K562 (cell line): ENCODE data around the gene NEDD4. TPM values are rescaled to one million over a fixed set of nuclear protein-coding genes. Genes with fewer than 3 reads are reported as not detected.

Experiments used
- ATAC-seq: fragments of 200-7000 bp; cut with Tn5 transposase; 3 replicates; pipeline ENCODE4 v1.9.1; 2020; ENCODE audit warnings: moderate library complexity
- BruUV-seq: library from RNA; stranded (reverse); fragments of 400-500 nt; replicated peaks from 2 replicates; lab custom pipeline; 2021; lab: Mats Ljungman, UMichigan
- CTCF ChIA-PET: fragments of 300-600 bp; formaldehyde crosslinking; extraction: SDS; loops from one replicate; lab custom pipeline; 2021; ENCODE audit warnings: low intra/inter-chr PET ratio; lab: Yijun Ruan, JAX
- POLR2A ChIA-PET: fragments of 300-600, 350-650 bp; sonication (Branson Sonifier 250); formaldehyde crosslinking; extraction: SDS; loops from one replicate; lab custom pipeline; 2021; ENCODE audit warnings: antibody characterized with exemption, inconsistent platforms; lab: Yijun Ruan, JAX
- DNase-seq, 4 experiments: peaks; one replicate each; pipeline versions ENCODE4 v3.0.0 to v3.0.0-alpha.2; 2011 to 2018; ENCODE audit warnings: low spot score in 3 of 4, mixed read lengths in 3 of 4; ENCODE audit errors: extremely low read depth in 1 of 4
- FAIRE-seq: peaks from 2 replicates; lab custom pipeline; 2011; peaks lifted over from hg19 to GRCh38; lab: Jason Lieb, UNC
- H2AFZ ChIP-seq: 2 replicates; pipeline ENCODE4 v1.6.0; 2011; ENCODE audit warnings: low read depth, low read length, control low read depth, inconsistent platforms
- H3K27ac ChIP-seq: fragments of 200-600 bp; 3 replicates; pipeline ENCODE4 v1.8.0; 2011; ENCODE audit warnings: low read depth, mild to moderate bottlenecking, control low read depth, inconsistent platforms, low read length, moderate library complexity, mixed read lengths; ENCODE audit errors: extremely low read depth
- H3K27me3 ChIP-seq, 2 experiments: fragments of 300-600 bp in 1 of 2; 2 replicates in 1 of 2; 3 replicates in 1 of 2; pipeline versions ENCODE4 v1.6.0 to v1.8.0; 2011; ENCODE audit warnings: inconsistent platforms in 2 of 2, low read length in 2 of 2, mild to moderate bottlenecking in 1 of 2, mixed read lengths in 1 of 2, moderate library complexity in 1 of 2; ENCODE audit not compliant: control insufficient read depth in 2 of 2, insufficient read depth in 2 of 2
- H3K36me3 ChIP-seq: fragments of 300-600 bp; 3 replicates; pipeline ENCODE4 v1.8.0; 2011; ENCODE audit warnings: mild to moderate bottlenecking, low read length, inconsistent platforms; ENCODE audit not compliant: control insufficient read depth, insufficient read depth
- H3K4me1 ChIP-seq, 2 experiments: fragments of 200-600 bp in 1 of 2; replicated peaks in 1 of 2; 2 replicates in 1 of 2; 3 replicates in 1 of 2; pipeline versions ENCODE4 v1.5.1 to v1.8.0; 2011; ENCODE audit warnings: inconsistent platforms in 2 of 2, low read length in 2 of 2, mild to moderate bottlenecking in 1 of 2, mixed read lengths in 1 of 2, moderate library complexity in 1 of 2; ENCODE audit not compliant: control insufficient read depth in 2 of 2, insufficient read depth in 2 of 2
- H3K4me2 ChIP-seq: 2 replicates; pipeline ENCODE4 v1.6.1; 2011; ENCODE audit warnings: low read length, control low read depth, inconsistent platforms, mixed read lengths; ENCODE audit not compliant: insufficient read depth
- H3K4me3 ChIP-seq: fragments of 200-600 bp; sonication (generic), shearing (Covaris generic); 2 replicates; pipeline ENCODE4 v1.5.1; 2016; ENCODE audit warnings: control low read depth, inconsistent platforms
- H3K79me2 ChIP-seq: fragments of 200-600 bp; 3 replicates; pipeline ENCODE4 v1.8.0; 2011; ENCODE audit warnings: low read length, inconsistent platforms; ENCODE audit not compliant: control insufficient read depth, insufficient read depth
- H3K9ac ChIP-seq, 2 experiments: 2 replicates each; pipeline versions ENCODE4 v1.6.0 to v1.6.1; 2011; ENCODE audit warnings: low read depth in 2 of 2, low read length in 2 of 2, control low read depth in 1 of 2, inconsistent platforms in 1 of 2, mild to moderate bottlenecking in 1 of 2, mixed read lengths in 1 of 2; ENCODE audit not compliant: insufficient read depth in 1 of 2
- H3K9me1 ChIP-seq: one replicate; pipeline ENCODE4 v1.6.0; 2011; ENCODE audit warnings: inconsistent platforms, mild to moderate bottlenecking, low read length, moderate library complexity; ENCODE audit not compliant: control insufficient read depth, insufficient read depth
- H3K9me3 ChIP-seq: replicated peaks from 2 replicates; pipeline ENCODE4 v1.5.1; 2011; ENCODE audit warnings: low read depth, low read length, inconsistent platforms; ENCODE audit not compliant: control insufficient read depth, insufficient read depth
- H4K20me1 ChIP-seq: replicated peaks from 2 replicates; pipeline ENCODE4 v1.6.1; 2011; ENCODE audit warnings: low read length, inconsistent platforms, mixed read lengths; ENCODE audit not compliant: control insufficient read depth, insufficient read depth
- C11orf30 ChIP-seq: fragments of 450-650 bp; IDR thresholded peaks from 2 replicates; pipeline ENCODE4 v1.6.1; 2016; ENCODE audit warnings: low read depth, mild to moderate bottlenecking
- CAMTA2 ChIP-seq: fragments of 250-450 bp; sonication (Bioruptor Pico); conservative IDR thresholded peaks from 2 replicates; pipeline ENCODE4 v1.5.1; 2022
- CUX1 ChIP-seq: fragments of 200-800 bp; sonication (Bioruptor generic); IDR thresholded peaks from 2 replicates; pipeline ENCODE4 v1.6.1; 2016; ENCODE audit warnings: missing genetic modification characterization, missing compliant biosample characterization
- HMBOX1 ChIP-seq: sonication (generic); IDR thresholded peaks from 2 replicates; pipeline ENCODE4 v1.6.1; 2016
- JUND ChIP-seq, 2 experiments: IDR thresholded peaks; 2 replicates in 1 of 2; 3 replicates in 1 of 2; pipeline ENCODE4 v1.6.1; 2011; ENCODE audit warnings: borderline replicate concordance in 2 of 2, low read depth in 2 of 2, low read length in 2 of 2, improper control_type of control experiment in 1 of 2, missing biosample characterization in 1 of 2, missing genetic modification characterization in 1 of 2, missing genetic modification reagents in 1 of 2
- MEIS2 ChIP-seq: fragments of 450-650 bp; IDR thresholded peaks from 2 replicates; pipeline ENCODE4 v1.6.1; 2014; ENCODE audit warnings: mild to moderate bottlenecking; ENCODE audit not compliant: partially characterized antibody
- PBX2 ChIP-seq, 2 experiments: IDR thresholded peaks in 1 of 2; conservative IDR thresholded peaks in 1 of 2; 2 replicates each; pipeline ENCODE4 v1.6.1; 2016; ENCODE audit warnings: low read depth in 2 of 2, mild to moderate bottlenecking in 1 of 2, missing compliant biosample characterization in 1 of 2, missing genetic modification characterization in 1 of 2, moderate library complexity in 1 of 2
- UBTF ChIP-seq, 2 experiments: IDR thresholded peaks; 2 replicates each; pipeline ENCODE4 v1.6.1; 2012; ENCODE audit warnings: improper control_type of control experiment in 2 of 2, low read depth in 2 of 2, low read length in 2 of 2, borderline replicate concordance in 1 of 2
- WGBS: fragments of 100-300 bp; shearing (Covaris generic); methylation state at CpG from one replicate; pipeline ENCODE4 v1.1.6; 2016; ENCODE audit warnings: low coverage, mixed read lengths; ENCODE audit not compliant: insufficient coverage; ENCODE audit errors: missing lambda C conversion rate; 5-methylcytosine and 5-hydroxymethylcytosine counted together
- in situ Hi-C: fragments of 300-500 bp; cut with MboI; formaldehyde crosslinking; loops from 4 replicates; pipeline ENCODE4 v1.15.0; 2018; ENCODE audit warnings: inconsistent platforms, mixed read lengths
- intact Hi-C: fragments of 100-400 bp; cut with micrococcal nuclease; formaldehyde crosslinking; loops from 2 replicates; pipeline ENCODE4 v1.14.2; 2022
- polyA plus RNA-seq, 8 experiments: library from polyadenylated mRNA; depleted of rRNA in 4 of 8; stranded (reverse) in 5 of 8; unstranded in 3 of 8; fragments of >200 nt; fragmentation: Nextera tagmentation in 2 of 8; fragmentation: Illumina TruSeq in 1 of 8; extraction: Ambion mirVana in 2 of 8; extraction: Trizol in 1 of 8; gene quantifications; 2 replicates each; pipeline versions ENCODE4 v1.2.1 to v1.2.3, GENCODE V29; 2011 to 2014; ENCODE audit warnings: inconsistent platforms in 1 of 8, missing spikeins in 1 of 8
- total RNA-seq, 7 experiments: library from RNA; depleted of rRNA in 6 of 7; stranded (reverse); fragments of >200 nt in 6 of 7; fragmentation: Illumina TruSeq in 2 of 7; extraction: Trizol in 2 of 7; gene quantifications; 2 replicates each; pipeline versions ENCODE4 v1.2.1 to v1.2.3, GENCODE V29; 2011 to 2021; ENCODE audit warnings: low replicate concordance in 1 of 7

NEDD4 gene
- total and polyA plus RNA-seq, 9 of the 15 experiments (the other 6 are each of a cell fraction or from before 2014, with no cell fraction given): 7.2 to 23.7 (median 17.3) TPM

- Histone ChIP-seq H3K79me2 (no peaks in the 10 kb centered on the region), H3K9me1 (no peaks in the 10 kb centered on the region), H3K27me3 (no peaks in the 10 kb centered on the region; a peak in 1 of 5 replicates), H3K9me3 (no peaks in the 10 kb centered on the region; the same call in none of the 2 replicates), H4K20me1 (no peaks in the 10 kb centered on the region), H3K9ac (no peak overlapping the region), H3K4me3 (no peak overlapping the region), H3K4me1 (peaks cover 0 to 5% of the 10 kb centered on the region in 2 experiments; a peak in 1 of 5 replicates), H2AFZ (peak overlapping the region; percentile 59), H3K4me2 (peak overlapping the region; percentile 43; the same call in 1 of the 2 replicates), H3K36me3 (no peaks in the 10 kb centered on the region), H3K27ac (no peak overlapping the region)
- intact Hi-C loops (no loop called here), in situ Hi-C loops (no loop called here)
- ChIA-PET POLR2A (interaction anchor here (1.0 to 1.4 kb wide), 2 partner anchors 14 to 22 kb away, joined by 3 read pairs; no protein-coding TSS in a partner anchor), CTCF (no interaction called here)
- no peak for DNase-seq
- no peak; the same call in 2 of the 3 replicates for ATAC-seq
- BruUV-seq: no TSS peak
- FAIRE-seq: no peak
- 10% methylated on average over 5 of the region's 5 CpGs for WGBS
- 0 out of 2 replicates have a peak, but pooled peaks have one; percentile 60 for TF ChIP-seq CUX1
- no peak for TF ChIP-seq CAMTA2 (CRISPR knock-in tag)
- TF ChIP-seq UBTF (IDR thresholded peaks at IDR 0.05; ENCODE audit: borderline replicate concordance in 1 of 2, low read depth in 2 of 2, low read length in 2 of 2): no peak
- peak; percentile 67; the same call in 1 of the 2 replicates for TF ChIP-seq HMBOX1
- peak; percentile 45; the same call in 1 of the 2 replicates for TF ChIP-seq C11orf30
- no peak for TF ChIP-seq JUND (IDR thresholded peaks at IDR 0.05; ENCODE audit: borderline replicate concordance, low read depth, low read length)
- 0 out of 3 replicates have a peak, but pooled peaks have one; percentile 17 for TF ChIP-seq JUND (tag; IDR thresholded peaks at IDR 0.05; ENCODE audit: borderline replicate concordance, low read depth, low read length)
- no peak for TF ChIP-seq PBX2 (CRISPR knock-in tag; IDR thresholded peaks at IDR 0.05; ENCODE audit: low read depth)
- peak; percentile 45 for TF ChIP-seq PBX2 (tag; conservative IDR thresholded peaks at IDR 0.05; ENCODE audit: low read depth)
- TF ChIP-seq MEIS2: peak; percentile 17
Observed at GRCh38 chr15:56017511-56017910, 24.1 kb upstream of the NEDD4 start.
